ENCODE results near the gene GLIS1. TPM values are rescaled to one million over a fixed set of nuclear protein-coding genes. Genes with fewer than 3 reads are reported as not detected.

GLIS1 gene
- total and polyA plus RNA-seq, 2 of the 8 experiments (the other 6 are each of a cell fraction or from before 2014, with no cell fraction given), result 0.15 to 0.22 TPM

GRCh38 chr1:53459321-53460175 lies 279.4 kb downstream of the GLIS1 start, which contains the start of gene DMRTB1:
TSS of gene DMRTB1 (plus strand) at chr1:53459399. CDS start at chr1:53459454, 55 bp downstream.
- Histone ChIP-seq H2BK15ac (ENCODE audit: low read length) (peak within 1 kb of the TSS; percentile 25; the same call in 1 of the 2 replicates), H2AFZ (ENCODE audit: low read length) (no peak within 1 kb of the TSS), H4K91ac (replicated peaks; ENCODE audit: insufficient read length, low read length) (peak within 1 kb of the TSS; percentile 79), H2BK5ac (ENCODE audit: low read depth, low read length) (0 out of 2 replicates have a peak within 1 kb of the TSS, but pooled peaks have one; percentile 44), H3K79me2 (ENCODE audit: control insufficient read depth in 1 of 2, insufficient read depth in 2 of 2, low read length in 2 of 2) (no peaks in the 10 kb centered on the region), H3K4me2 (ENCODE audit: insufficient read depth in 1 of 2, low read depth in 2 of 2, low read length in 2 of 2) (no peak within 1 kb of the TSS), H3K4me3 (ENCODE audit: extremely low read depth in 1 of 4, insufficient read depth in 2 of 4, low read depth in 3 of 4, low read length in 4 of 4) (no peak within 1 kb of the TSS), H3K36me3 (ENCODE audit: control insufficient read depth in 2 of 4, insufficient read depth in 4 of 4, low read length in 3 of 4) (no peaks in the 10 kb centered on the region), H3K27me3 (replicated peaks in 1 of 4; ENCODE audit: control insufficient read depth in 3 of 4, extremely low read depth in 1 of 4, insufficient read depth in 3 of 4, low read length in 3 of 4) (peaks cover 0 to 4% (median 0%) of the 10 kb centered on the region in 4 experiments; a peak in 1 of 7 replicates), H3K4ac (replicated peaks; ENCODE audit: insufficient read length, low read depth, low read length) (no peak within 1 kb of the TSS), H3K14ac (ENCODE audit: insufficient read length) (no peak within 1 kb of the TSS), H2BK120ac (replicated peaks; ENCODE audit: low read depth, low read length) (no peak within 1 kb of the TSS), H2BK12ac (ENCODE audit: low read depth, low read length) (peak within 1 kb of the TSS; percentile 91; the same call in 1 of the 2 replicates), H3K9me3 (ENCODE audit: insufficient read depth in 2 of 2, low read depth in 1 of 2, low read length in 1 of 2) (peaks cover 0 to 2% of the 10 kb centered on the region in 2 experiments; a peak in 1 of 4 replicates), H3K27ac (ENCODE audit: low read depth, low read length) (no peak within 1 kb of the TSS), H4K5ac (ENCODE audit: insufficient read length, low read depth, low read length) (no peak within 1 kb of the TSS), H4K20me1 (replicated peaks in 1 of 2; ENCODE audit: control insufficient read depth in 1 of 2, insufficient read depth in 2 of 2, low read length in 2 of 2) (no peaks in the 10 kb centered on the region), H3K9ac (replicated peaks in 1 of 4; ENCODE audit: extremely low read depth in 1 of 4, low read depth in 3 of 4, low read length in 3 of 4) (no peak within 1 kb of the TSS), H3K79me1 (ENCODE audit: low read depth, low read length) (no peaks in the 10 kb centered on the region), H3K23ac (ENCODE audit: insufficient read length) (no peak within 1 kb of the TSS), H3K4me1 (replicated peaks in 1 of 4; ENCODE audit: control insufficient read depth in 3 of 4, insufficient read depth in 4 of 4, low read length in 3 of 4) (no peaks in the 10 kb centered on the region; a peak in 3 of 7 replicates), H2BK20ac (ENCODE audit: low read length) (peak within 1 kb of the TSS; percentile 80; the same call in 1 of the 2 replicates), H3K56ac (replicated peaks; ENCODE audit: insufficient read length, low read depth, low read length) (no peak within 1 kb of the TSS), H2AK5ac (ENCODE audit: low read depth, low read length) (no peak within 1 kb of the TSS), H4K8ac (ENCODE audit: extremely low read depth, insufficient read depth, low read length) (no peak within 1 kb of the TSS), H3K18ac (ENCODE audit: extremely low read depth, low read length) (no peak within 1 kb of the TSS), H3K23me2 (ENCODE audit: low read depth, low read length) (no peaks in the 10 kb centered on the region)
- POLR2A ChIA-PET (ENCODE audit: partially characterized antibody), result interaction anchor here (1.7 to 1.8 kb wide), 2 partner anchors 11 kb away, joined by 4 to 8 read pairs; no protein-coding TSS in a partner anchor
- CTCF ChIA-PET (ENCODE audit: partially characterized antibody), result interaction anchor here (0.8 to 16.5 kb wide), 6 partner anchors 5 to 66 kb away, joined by 3 to 248 read pairs (median 8); partner anchors contain the start of gene DMRTB1
- FAIRE-seq (no peak), DNase-seq (ENCODE audit: low read depth in 1 of 2, low spot score in 2 of 2) (no peak)
- TF ChIP-seq POU5F1 (IDR thresholded peaks at IDR 0.05; ENCODE audit: low read depth, low read length) (no peak), POLR2A (IDR thresholded peaks at IDR 0.05; ENCODE audit: control extremely low read depth in 1 of 2, low read depth in 2 of 2, low read length in 2 of 2) (no peak), YY1 (IDR thresholded peaks at IDR 0.05; ENCODE audit: low read depth, low read length) (no peak), USF2 (IDR thresholded peaks at IDR 0.05; ENCODE audit: low read length) (no peak), JUN (IDR thresholded peaks at IDR 0.05; ENCODE audit: low read depth, low read length) (no peak), POLR2AphosphoS5 (IDR thresholded peaks at IDR 0.05; ENCODE audit: low read depth, low read length) (no peak), TBP (IDR thresholded peaks at IDR 0.05; ENCODE audit: low read depth, low read length) (no peak), SP1 (IDR thresholded peaks at IDR 0.05; ENCODE audit: low read depth, low read length) (no peak), MAFK (IDR thresholded peaks at IDR 0.05; ENCODE audit: low read depth, low read length) (no peak), BCL11A (IDR thresholded peaks at IDR 0.05; ENCODE audit: low read depth in 2 of 2, low read length in 2 of 2) (no peak)
- 95% methylated on average over 53 of the region's 82 CpGs; no CpG with 5 or more reads in 1 of the 2 experiments for WGBS, 2 experiments (ENCODE audit: extremely low coverage in 1 of 2, insufficient coverage in 1 of 2, insufficient read length in 1 of 2, insufficient replicate concordance in 2 of 2, low coverage in 1 of 2, low lambda C conversion rate in 2 of 2, missing lambda C conversion rate in 1 of 2)

Data from H1 (cell line).